ENCODE data around the gene NPL.

NPL gene

GRCh38 chr1:182860658-182861057, 71.1 kb downstream of the NPL start:
- Histone ChIP-seq H3F3A (ENCODE audit: low read depth) (no peaks in the 10 kb centered on the region), H3K4me1 (ENCODE audit: insufficient read depth, low read length, poor library complexity, severe bottlenecking) (peaks cover 5% of the 10 kb centered on the region), H2AFZ (ENCODE audit: low read length) (no peak overlapping the region), H3K27me3 (ENCODE audit: insufficient read depth, low read length, poor library complexity, severe bottlenecking) (no peaks in the 10 kb centered on the region), H4K20me1 (ENCODE audit: insufficient read depth, low read length, poor library complexity, severe bottlenecking) (peaks cover 82% of the 10 kb centered on the region), H3K79me2 (ENCODE audit: insufficient read depth, low read length) (peaks cover 53% of the 10 kb centered on the region), H3K36me3 (ENCODE audit: insufficient read depth, low read length) (peaks cover 100% of the 10 kb centered on the region), H3K9ac (ENCODE audit: low read depth, low read length, poor library complexity, severe bottlenecking) (no peak overlapping the region), H3K4me2 (ENCODE audit: low read depth, low read length, poor library complexity, severe bottlenecking) (no peak overlapping the region), H3K4me3 (ENCODE audit: low read length, poor library complexity, severe bottlenecking) (no peak overlapping the region), H3K9me2 (replicated peaks; ENCODE audit: low read depth, low read length) (no peaks in the 10 kb centered on the region), H3K9me3 (ENCODE audit: insufficient read depth, low read depth, low read length) (no peaks in the 10 kb centered on the region)
- no peak for TF ChIP-seq CTCF (conservative IDR thresholded peaks at IDR 0.05; ENCODE audit: low read length)
- TF ChIP-seq EZH2phosphoT487 (IDR thresholded peaks at IDR 0.05; ENCODE audit: borderline replicate concordance): no peak

- Histone ChIP-seq H3K9me2 (replicated peaks; ENCODE audit: low read depth, low read length) (no peaks in the 10 kb centered on the region), H3K9ac (ENCODE audit: low read depth, low read length, poor library complexity, severe bottlenecking) (no peak overlapping the region), H3K4me1 (ENCODE audit: insufficient read depth, low read length, poor library complexity, severe bottlenecking) (peaks cover 5% of the 10 kb centered on the region), H3K79me2 (ENCODE audit: insufficient read depth, low read length) (peaks cover 52% of the 10 kb centered on the region), H3K4me3 (ENCODE audit: low read length, poor library complexity, severe bottlenecking) (no peak overlapping the region), H4K20me1 (ENCODE audit: insufficient read depth, low read length, poor library complexity, severe bottlenecking) (peaks cover 79% of the 10 kb centered on the region), H2AFZ (ENCODE audit: low read length) (no peak overlapping the region), H3F3A (ENCODE audit: low read depth) (no peaks in the 10 kb centered on the region), H3K27me3 (ENCODE audit: insufficient read depth, low read length, poor library complexity, severe bottlenecking) (no peaks in the 10 kb centered on the region), H3K9me3 (ENCODE audit: insufficient read depth, low read depth, low read length) (no peaks in the 10 kb centered on the region), H3K4me2 (ENCODE audit: low read depth, low read length, poor library complexity, severe bottlenecking) (no peak overlapping the region), H3K36me3 (ENCODE audit: insufficient read depth, low read length) (peaks cover 100% of the 10 kb centered on the region)
- TF ChIP-seq CTCF (conservative IDR thresholded peaks at IDR 0.05; ENCODE audit: low read length) (no peak), EZH2phosphoT487 (IDR thresholded peaks at IDR 0.05; ENCODE audit: borderline replicate concordance) (no peak)
These were observed 72.4 kb downstream of the NPL start for GRCh38 chr1:182861994-182862393.

GRCh38 chr1:182862827-182863226, 73.3 kb downstream of the NPL start:
- Histone ChIP-seq H3K4me2 (ENCODE audit: low read depth, low read length, poor library complexity, severe bottlenecking) (no peak overlapping the region), H3K4me1 (ENCODE audit: insufficient read depth, low read length, poor library complexity, severe bottlenecking) (peaks cover 5% of the 10 kb centered on the region), H4K20me1 (ENCODE audit: insufficient read depth, low read length, poor library complexity, severe bottlenecking) (peaks cover 76% of the 10 kb centered on the region), H2AFZ (ENCODE audit: low read length) (no peak overlapping the region), H3K4me3 (ENCODE audit: low read length, poor library complexity, severe bottlenecking) (no peak overlapping the region), H3K36me3 (ENCODE audit: insufficient read depth, low read length) (peaks cover 100% of the 10 kb centered on the region), H3K27me3 (ENCODE audit: insufficient read depth, low read length, poor library complexity, severe bottlenecking) (no peaks in the 10 kb centered on the region), H3K9me3 (ENCODE audit: insufficient read depth, low read depth, low read length) (no peaks in the 10 kb centered on the region), H3K9me2 (replicated peaks; ENCODE audit: low read depth, low read length) (no peaks in the 10 kb centered on the region), H3F3A (ENCODE audit: low read depth) (no peaks in the 10 kb centered on the region), H3K9ac (ENCODE audit: low read depth, low read length, poor library complexity, severe bottlenecking) (no peak overlapping the region), H3K79me2 (ENCODE audit: insufficient read depth, low read length) (peaks cover 49% of the 10 kb centered on the region)
- TF ChIP-seq EZH2phosphoT487 (IDR thresholded peaks at IDR 0.05; ENCODE audit: borderline replicate concordance) (no peak), CTCF (conservative IDR thresholded peaks at IDR 0.05; ENCODE audit: low read length) (no peak)
